Ramos (cell line): ENCODE data around the gene PCK2.
"Not testable (repeated sequence)": the region's sequence is repeated elsewhere in the genome, so short reads cannot be mapped to it uniquely, and the experiment has no call there.

Source experiments
- in situ Hi-C: fragments of 300-500 bp; cut with MboI; formaldehyde crosslinking; loops from one replicate; pipeline ENCODE4 v1.14.3; 2022; ENCODE audit warnings: low sequenced_read_pairs; ENCODE audit not compliant: unreplicated experiment

The PCK2 gene

GRCh38 chr14:24093901-24094840, at the start of gene PCK2:
Gene PCK2 (plus strand): TSS chr14:24094311. CDS start chr14:24094406, 95 bp downstream.
- in situ Hi-C loops, result loop anchor here (25.0 kb wide), 1 partner anchor 107 kb away; the partner anchor contains the start of gene DHRS4L2

DNA sequence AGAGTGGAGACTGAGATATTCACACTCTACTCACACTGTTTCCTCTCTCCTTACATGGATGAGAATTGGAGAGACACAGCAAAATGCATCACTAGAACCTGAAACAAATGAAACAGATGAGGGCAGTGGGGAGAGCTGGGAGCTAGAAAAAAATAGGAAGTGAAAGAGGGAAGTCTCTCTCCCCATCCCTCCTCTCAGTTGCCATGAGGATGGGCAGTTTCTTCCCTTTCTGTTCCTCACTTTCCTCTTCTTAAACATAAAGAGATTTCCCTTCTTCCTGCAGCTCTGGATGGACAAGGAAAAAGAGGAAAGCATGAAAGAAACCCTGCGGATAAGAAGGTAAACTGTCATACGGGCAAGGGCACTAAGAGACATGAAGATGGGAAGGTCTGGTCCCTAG, 45.1 kb upstream of the PCK2 start:
- in situ Hi-C loops, result not testable (repeated sequence)

- in situ Hi-C loops, result not testable (repeated sequence)
Measured at GRCh38 chr14:24050753-24051152, 43.4 kb upstream of the PCK2 start.

DNA sequence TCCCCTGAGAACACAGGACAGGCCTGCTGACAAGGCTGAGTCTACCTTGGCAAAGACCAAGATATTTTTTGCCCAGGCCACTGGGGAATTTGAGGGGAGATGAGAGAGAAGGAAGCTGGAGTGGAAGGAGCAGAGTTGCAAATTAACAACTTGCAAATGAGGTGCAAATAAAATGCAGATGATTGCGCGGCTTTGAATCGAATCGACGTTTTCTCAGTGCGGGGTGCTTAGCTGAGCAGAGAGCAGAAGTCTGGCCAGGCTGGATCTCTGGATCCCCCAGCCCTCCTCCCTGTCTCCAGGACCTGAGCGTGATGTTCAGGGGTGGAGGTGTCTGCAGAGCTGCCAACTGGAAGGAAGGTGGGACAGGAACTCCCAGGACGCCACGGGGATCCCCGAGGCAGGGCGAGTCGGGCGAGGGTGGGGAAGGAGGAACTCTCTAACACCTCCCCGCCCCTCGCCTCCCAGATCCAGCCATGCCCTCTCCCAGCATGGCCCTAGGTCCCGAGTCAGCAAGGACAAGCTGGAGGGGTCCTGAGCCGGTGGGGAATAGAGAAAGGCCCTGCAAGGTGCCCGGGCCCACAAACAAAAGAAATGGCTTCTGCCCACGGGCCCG, 42.8 kb upstream of the PCK2 start:
- in situ Hi-C loops, result no loop called here

- in situ Hi-C loops, result no loop called here
Measured at GRCh38 chr14:24051789-24052655, 42.1 kb upstream of the PCK2 start, which contains the start of gene CARMIL3. Gene CARMIL3 (plus strand): TSS chr14:24052009. CDS start chr14:24052154, 145 bp downstream.

GRCh38 chr14:24052656-24053547, 41.2 kb upstream of the PCK2 start:
- in situ Hi-C loops, result no loop called here

DNA sequence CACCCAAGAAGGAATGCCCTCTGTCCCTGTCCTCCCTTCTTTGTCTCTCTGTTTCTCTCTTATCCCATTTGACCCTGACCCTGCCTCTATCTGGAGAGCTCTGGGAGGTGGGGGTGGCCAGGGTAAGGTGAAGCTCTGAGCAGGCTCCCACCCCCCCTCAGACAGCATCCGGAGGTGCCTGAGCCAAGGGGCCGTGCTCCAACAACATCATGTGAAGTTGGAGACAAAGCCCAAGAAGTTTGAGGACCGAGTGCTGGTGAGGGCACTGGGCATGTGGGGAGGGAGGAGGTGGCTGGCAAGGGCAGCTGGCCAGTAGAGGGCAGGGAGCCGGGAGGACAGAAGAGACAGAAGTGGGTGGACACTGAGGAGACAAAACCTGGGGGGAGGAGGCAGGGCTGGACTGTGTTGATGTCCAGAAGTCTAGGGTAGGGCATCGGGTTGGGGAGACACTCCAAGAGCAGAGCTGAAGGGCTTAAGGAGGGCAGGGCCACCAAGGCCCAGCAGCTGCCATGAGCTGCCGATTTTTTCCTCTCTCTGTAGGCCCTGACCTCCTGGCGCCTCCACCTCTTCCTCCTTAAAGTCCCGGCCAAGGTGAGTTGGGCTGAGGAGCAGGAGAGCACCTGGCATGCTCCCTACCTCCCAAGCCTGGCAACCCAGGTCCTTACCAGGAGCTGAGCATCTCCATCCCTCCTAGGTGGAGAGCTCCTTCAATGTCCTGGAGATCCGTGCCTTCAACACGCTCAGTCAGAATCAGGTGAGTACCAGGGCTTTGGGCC, 40.4 kb upstream of the PCK2 start:
- in situ Hi-C loops, result no loop called here

GRCh38 chr14:24054324-24054641, 39.8 kb upstream of the PCK2 start:
- in situ Hi-C loops, result no loop called here

GRCh38 chr14:24054646-24055045, 39.5 kb upstream of the PCK2 start:
- in situ Hi-C loops, result no loop called here

- in situ Hi-C loops, result no loop called here
Measured at GRCh38 chr14:24055971-24056799, 37.9 kb upstream of the PCK2 start.

- in situ Hi-C loops, result no loop called here
Measured at GRCh38 chr14:24056800-24057184, 37.3 kb upstream of the PCK2 start.

DNA sequence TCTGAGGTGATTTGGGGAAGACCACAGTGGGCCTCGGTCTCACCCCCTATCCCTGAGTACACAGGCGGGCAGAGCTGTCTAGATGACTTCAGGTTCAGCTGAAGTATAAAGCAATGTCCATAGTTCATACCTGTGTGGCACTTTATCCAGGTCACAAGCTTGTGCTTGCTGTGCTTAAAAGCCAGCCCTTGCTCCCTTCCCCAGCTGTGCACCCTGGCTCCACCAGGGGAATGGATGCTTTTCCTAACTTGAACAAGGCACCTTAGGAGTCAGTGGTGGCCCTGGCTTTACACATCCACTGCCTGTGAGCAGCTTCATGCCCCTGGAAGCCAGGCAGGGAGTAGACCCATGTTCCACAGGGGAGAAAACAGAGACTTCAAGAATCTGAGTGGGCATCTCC, 36.8 kb upstream of the PCK2 start:
- in situ Hi-C loops, result no loop called here

- in situ Hi-C loops, result no loop called here
Measured at GRCh38 chr14:24057867-24058259, 36.2 kb upstream of the PCK2 start.

DNA sequence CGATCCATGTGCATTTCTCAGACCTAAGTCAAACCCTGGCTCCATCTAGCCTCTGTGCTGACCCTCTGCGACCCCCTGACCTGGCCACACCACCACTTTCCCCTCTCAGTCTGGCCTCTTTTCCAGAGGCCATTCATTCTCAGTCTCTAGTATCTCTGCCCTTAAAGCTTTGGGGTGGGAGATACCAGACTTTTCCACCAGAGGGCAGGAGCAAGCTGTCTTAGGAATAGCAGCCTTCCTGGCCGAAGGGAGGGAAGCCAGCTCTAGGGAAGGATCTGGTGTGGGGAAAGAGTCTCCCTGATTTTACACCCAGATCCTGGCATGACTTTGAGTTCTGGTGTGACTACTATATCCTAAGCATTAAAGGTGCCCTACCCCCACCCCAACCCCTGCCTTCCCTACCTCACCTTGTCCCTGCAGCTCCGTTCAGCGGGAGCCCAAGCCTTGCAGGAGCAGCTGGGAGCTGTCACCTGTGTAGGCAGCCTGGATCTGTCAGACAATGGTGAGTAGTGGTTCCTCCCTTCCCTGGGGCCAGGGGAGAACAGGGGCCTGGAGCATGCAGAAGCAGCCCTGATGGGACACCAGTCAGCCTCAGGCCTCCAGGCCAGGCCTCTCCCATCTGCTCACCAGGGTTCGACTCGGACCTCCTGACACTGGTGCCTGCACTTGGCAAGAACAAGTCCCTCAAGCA, 35.7 kb upstream of the PCK2 start:
- in situ Hi-C loops, result no loop called here

GRCh38 chr14:24058951-24059475, 35.1 kb upstream of the PCK2 start:
- in situ Hi-C loops, result no loop called here

GRCh38 chr14:24059841-24060388, 34.2 kb upstream of the PCK2 start:
- in situ Hi-C loops, result no loop called here

DNA sequence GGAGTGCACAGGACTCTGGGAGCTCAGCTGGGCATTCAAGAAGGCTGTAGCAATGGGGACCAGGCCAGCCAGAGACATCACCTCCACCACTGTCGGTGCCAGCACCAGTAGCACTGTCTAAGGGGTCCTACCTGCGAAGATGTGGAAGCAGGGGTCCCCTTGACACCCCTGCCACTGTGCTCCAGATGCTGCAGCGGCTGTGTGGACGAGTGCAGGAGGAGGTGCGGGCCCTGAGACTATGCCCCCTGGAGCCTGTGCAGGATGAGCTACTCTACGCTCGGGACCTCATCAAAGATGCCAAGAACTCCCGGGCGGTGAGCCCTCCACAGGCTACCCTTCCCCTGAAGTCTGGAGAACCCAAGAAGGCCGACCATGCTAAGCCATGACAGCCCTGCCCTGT, 33.7 kb upstream of the PCK2 start:
- in situ Hi-C loops, result no loop called here
